ENCODE measurements around the gene ZBTB38.

ZBTB38 gene

GRCh38 chr3:141372656-141373055 is 4.4 kb downstream of the ZBTB38 start:
- no peak overlapping the region for H3K4me3 ChIP-seq (ENCODE audit: low read length)
- no peak for TF ChIP-seq CTCF (IDR thresholded peaks at IDR 0.05; ENCODE audit: insufficient read depth, low read depth, low read length, missing control alignments)
- no peak for DNase-seq (ENCODE audit: low read depth)

- H3K4me3 ChIP-seq (ENCODE audit: low read length) = no peak overlapping the region
- no peak for DNase-seq (ENCODE audit: low read depth)
These were observed 4.9 kb downstream of the ZBTB38 start for GRCh38 chr3:141373232-141373631.

GRCh38 chr3:141373768-141374526 is 5.6 kb downstream of the ZBTB38 start:
- no peak for TF ChIP-seq CTCF (IDR thresholded peaks at IDR 0.05; ENCODE audit: insufficient read depth, low read depth, low read length, missing control alignments)
- DNase-seq (ENCODE audit: low read depth) = peak; percentile 37
- no peak overlapping the region for H3K4me3 ChIP-seq (ENCODE audit: low read length)

More at GRCh38 chr3:141373232-141373631, 4.9 kb downstream of the ZBTB38 start:
- TF ChIP-seq CTCF (IDR thresholded peaks at IDR 0.05; ENCODE audit: insufficient read depth, low read depth, low read length, missing control alignments) = no peak

GRCh38 chr3:141375381-141376301 is 7.3 kb downstream of the ZBTB38 start:
- H3K4me3 ChIP-seq (ENCODE audit: low read length) = no peak overlapping the region
- no peak for DNase-seq (ENCODE audit: low read depth)
- no peak for TF ChIP-seq CTCF (IDR thresholded peaks at IDR 0.05; ENCODE audit: insufficient read depth, low read depth, low read length, missing control alignments)

- no peak overlapping the region for H3K4me3 ChIP-seq (ENCODE audit: low read length)
- DNase-seq (ENCODE audit: low read depth) = no peak
- no peak for TF ChIP-seq CTCF (IDR thresholded peaks at IDR 0.05; ENCODE audit: insufficient read depth, low read depth, low read length, missing control alignments)
These were observed 9.1 kb downstream of the ZBTB38 start for GRCh38 chr3:141377377-141377776.

GRCh38 chr3:141378556-141378955 is 10.3 kb downstream of the ZBTB38 start:
- no peak for TF ChIP-seq CTCF (IDR thresholded peaks at IDR 0.05; ENCODE audit: insufficient read depth, low read depth, low read length, missing control alignments)
- no peak overlapping the region for H3K4me3 ChIP-seq (ENCODE audit: low read length)
- no peak for DNase-seq (ENCODE audit: low read depth)
